HG03378 (cell line): ENCODE results near the gene PYY.
"Not testable (repeated sequence)": the region's sequence is repeated elsewhere in the genome, so short reads cannot be mapped to it uniquely, and the experiment has no call there.

Experiments
- ATAC-seq: cut with Tn5 transposase; IDR thresholded peaks from one replicate; pipeline ENCODE4 v1.9.1; 2021; ENCODE audit warnings: mild to moderate bottlenecking, moderate library complexity; ENCODE audit not compliant: unreplicated experiment

The PYY gene

DNA sequence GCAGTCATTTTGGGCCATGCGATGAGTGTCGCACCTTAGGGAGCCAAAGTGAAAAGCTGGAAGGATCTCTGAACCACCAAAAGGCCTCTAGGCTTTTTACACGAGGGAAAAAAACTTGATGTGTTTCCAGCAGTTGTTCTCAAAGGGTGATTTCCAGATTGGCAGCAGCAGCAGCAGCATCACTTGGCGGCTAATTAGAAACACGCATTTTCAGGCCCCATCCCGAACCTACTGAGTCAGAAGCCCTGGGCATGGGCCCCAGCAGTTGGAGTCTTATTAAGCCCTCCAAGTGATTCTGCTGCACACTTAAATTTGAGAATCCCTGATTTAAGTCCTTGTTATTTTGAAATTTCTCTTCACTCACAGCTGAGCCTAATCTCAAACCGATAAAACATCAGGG, 25.3 kb upstream of the PYY start:
- ATAC-seq: no peak

- no peak for ATAC-seq
Measured at GRCh38 chr17:43978078-43978477, 24.3 kb upstream of the PYY start.

- no peak for ATAC-seq
Measured at GRCh38 chr17:43976963-43977837, 23.5 kb upstream of the PYY start.

GRCh38 chr17:43975898-43976297, 22.2 kb upstream of the PYY start:
- ATAC-seq: no peak

DNA sequence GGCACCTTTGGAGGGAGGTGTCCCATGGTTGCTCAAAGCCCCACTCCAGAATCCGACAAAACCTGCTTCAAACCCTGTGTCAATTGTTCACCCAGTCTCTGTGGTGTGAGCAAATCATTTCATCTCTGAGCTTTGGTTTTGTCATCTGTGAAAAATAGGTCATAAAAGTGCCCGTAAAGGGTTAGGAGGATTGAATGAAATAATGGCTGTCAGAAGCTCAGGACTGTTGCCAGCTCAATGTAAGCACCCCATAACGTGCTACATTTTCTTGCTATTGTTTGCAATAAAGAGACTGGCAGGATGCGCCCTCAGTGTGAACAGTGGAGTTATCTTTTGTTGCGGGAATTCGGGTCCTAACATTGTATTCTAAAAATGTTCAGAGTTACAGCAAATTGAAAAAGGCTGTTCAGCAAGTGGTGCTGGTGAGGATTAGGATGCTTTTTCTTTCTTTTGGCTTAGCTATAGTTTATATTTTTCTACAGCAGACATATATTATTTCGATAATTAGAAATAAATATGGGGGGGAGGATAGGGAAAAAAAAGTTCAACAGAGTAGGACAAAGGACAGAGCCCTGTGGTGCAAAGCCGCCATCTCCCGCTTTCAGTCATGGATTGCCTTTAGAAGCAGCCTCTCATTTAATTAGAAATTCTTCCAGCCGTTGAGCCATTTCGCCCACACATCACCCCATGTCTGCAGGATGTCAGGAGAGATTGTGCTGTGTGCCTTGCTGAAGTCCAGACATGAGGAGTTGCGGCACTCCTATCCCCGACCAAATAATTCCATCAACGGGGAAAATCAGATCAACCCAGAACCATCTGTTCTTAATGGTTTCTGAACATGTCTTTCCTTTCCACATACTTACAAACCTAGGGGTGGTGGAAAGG, 20.9 kb upstream of the PYY start:
- ATAC-seq: no peak

DNA sequence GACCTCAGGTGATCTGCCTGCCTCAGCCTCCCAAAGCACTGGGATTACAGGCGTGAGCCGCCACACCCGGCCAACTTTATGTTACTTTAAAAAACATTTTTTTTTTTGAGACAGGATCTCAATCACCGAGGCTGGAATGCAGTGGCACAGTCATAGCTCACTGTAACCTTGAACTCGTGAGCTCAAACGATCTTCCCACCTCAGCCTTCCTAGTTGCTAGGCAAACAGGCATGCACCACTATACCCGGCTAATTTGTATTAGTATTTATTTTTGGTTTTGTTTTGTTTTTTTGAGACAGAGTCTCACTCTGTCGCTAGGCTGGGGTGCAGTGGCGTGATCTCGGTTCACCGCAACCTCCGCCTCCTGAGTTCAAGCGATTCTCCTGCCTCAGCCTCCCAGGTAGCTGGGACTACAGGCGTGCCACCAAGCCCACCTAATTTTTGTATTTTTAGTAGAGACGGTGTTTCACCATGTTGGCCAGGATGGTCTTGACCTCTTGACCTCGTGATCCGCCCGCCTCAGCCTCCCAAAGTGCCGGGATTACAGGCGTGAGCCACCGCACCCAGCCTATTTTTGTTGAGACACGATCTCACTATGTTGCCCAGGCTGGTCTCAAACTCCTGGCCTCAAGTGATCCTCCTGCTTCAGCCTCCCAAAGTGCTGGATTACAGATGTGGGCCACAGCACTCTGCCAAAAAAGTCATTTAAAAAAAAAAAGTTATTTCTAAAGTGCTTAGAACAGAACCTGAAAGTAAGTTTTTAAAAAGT, 18.9 kb upstream of the PYY start:
- ATAC-seq: not testable (repeated sequence)

DNA sequence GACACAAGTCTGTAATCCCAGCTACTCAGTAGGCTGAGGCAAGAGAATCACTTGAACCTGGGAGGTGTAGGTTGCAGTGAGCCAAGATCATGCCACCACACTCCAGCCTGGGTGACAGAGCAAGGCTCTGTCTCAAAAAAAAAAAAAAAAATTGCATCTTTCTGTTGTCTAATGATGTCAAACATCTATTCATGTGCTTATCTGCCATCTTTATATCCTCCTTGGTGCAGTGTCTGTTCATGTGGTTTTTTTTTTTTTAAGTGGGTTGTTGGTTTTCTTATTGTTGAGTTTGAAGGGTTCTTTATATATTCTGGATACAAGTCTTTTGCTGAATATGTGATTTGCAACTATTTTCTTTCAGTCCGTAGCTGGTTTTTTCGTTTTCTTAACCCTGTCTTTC, 17.7 kb upstream of the PYY start:
- not testable (repeated sequence) for ATAC-seq

DNA sequence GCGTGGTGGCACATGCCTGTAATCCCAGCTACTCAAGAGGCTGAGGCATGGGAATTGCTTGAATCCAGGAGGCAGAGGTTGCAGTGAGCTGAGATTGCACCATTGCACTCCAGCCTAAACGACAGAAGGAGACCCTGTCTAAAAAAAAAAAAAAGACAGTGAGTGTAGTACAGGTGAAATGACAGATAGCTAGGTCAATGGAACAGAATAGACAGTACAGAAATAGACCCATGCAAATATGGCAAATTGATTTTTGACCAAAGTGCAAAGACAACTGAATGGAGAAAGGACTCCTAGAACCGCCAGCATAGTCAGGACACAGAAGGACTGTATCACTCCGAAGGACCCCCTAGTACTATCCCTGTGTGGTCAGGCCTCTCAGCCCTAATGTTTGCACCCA, 16.6 kb upstream of the PYY start:
- ATAC-seq: no peak

- ATAC-seq: no peak
Measured at GRCh38 chr17:43967251-43967875, 13.6 kb upstream of the PYY start.

DNA sequence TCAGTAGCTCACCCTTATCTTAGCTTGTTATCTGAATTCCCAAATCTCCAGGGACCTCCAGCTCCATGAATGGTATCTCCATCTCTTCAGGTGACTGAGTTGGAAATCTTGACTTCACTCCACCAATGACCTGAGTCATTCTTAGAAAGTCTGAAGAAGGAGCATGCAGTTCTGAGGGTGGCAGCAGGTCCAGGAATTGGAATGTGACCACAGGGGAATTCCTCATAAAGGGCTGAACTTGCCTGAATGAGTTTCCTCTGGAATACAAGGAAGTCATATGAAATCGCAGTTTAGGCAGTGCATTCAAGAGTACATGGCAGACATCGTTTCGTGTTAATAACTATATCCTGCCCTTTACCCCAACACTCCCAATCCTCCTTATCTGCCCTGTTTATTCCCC, 12.5 kb upstream of the PYY start:
- no peak for ATAC-seq

DNA sequence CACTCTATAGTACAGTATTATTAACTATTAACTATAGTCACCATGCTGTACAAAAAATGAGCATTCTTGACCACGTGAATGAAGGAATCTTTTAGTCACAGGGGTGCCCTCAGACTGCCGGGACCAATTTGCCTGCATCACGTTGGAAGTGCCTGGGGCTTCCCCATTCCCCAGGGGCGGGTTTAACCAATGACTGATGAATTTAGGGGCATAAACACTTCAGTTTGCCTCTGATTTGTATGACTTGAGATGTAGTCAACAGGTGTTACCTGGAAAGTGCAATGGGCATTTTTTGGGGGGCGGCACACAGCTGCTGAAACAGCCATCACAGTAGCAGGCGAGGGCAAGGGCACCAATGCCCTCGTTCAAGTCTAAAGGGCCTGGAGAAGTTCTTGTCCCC, 8.7 kb upstream of the PYY start:
- ATAC-seq: no peak

DNA sequence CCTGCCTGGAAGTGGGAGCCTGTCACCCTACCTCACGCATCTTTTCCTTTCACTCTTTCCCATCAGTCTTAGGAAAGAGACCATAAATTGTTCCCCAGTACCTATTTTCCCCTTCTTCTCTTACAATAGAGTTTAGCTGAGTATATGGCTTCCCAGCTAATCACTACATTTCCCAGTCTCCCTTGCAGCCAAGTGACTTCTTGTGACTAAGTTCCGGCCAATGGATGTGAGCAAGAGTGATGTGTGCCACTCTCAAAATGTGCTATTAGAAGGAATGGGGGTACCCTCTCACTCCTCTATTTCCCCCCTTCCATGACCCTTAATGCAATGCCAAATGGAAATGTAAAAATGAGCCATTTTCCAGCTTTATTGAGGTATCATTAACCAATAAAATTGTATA, 8.2 kb upstream of the PYY start:
- ATAC-seq: no peak

DNA sequence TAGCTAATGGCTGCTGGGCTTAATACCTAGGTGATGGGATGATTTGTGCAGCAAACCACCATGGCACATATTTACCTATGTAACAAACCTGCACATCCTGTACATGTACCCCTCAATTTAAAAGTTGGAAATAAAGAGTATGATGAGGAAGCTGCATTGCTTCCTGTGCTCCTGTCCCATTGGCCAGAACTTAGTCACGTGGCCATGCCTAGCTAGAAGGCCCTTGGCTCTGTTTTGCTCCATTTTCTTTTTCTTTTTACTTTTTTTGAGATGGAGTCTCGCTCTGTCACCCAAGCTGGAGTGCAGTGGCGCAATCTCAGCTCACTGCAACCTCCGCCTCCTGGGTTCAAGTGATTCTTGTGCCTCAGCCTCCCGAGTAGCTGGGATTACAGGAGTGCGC, 7.6 kb upstream of the PYY start:
- ATAC-seq: not testable (repeated sequence)

DNA sequence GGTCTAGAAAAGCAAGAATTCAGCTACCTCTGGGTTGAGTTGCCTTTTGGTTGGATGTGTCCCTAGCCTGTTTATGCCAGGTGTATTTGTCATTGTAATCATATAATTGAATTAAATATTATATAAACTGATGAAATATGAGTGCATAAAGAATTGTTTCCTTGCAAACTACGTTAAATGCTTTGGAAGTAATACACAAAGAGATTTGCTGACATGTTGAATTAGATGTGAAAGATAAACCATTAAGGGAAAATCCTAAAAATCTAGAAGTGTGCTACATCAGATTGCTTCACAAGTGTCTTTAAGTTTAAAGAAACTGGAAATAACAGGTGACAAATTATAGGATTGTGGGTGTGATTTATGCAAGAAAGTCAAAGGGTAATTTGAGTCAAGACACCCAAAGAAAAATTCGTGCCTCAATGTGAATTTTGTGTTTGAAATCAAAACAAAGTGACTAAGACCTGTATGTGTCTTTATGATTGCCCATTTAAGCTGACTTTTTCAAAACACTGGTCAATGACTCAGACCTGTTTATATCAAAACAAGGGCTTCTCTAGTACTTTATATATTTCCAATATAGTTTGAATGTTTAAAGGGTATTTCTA, 5.1 kb upstream of the PYY start:
- no peak for ATAC-seq

DNA sequence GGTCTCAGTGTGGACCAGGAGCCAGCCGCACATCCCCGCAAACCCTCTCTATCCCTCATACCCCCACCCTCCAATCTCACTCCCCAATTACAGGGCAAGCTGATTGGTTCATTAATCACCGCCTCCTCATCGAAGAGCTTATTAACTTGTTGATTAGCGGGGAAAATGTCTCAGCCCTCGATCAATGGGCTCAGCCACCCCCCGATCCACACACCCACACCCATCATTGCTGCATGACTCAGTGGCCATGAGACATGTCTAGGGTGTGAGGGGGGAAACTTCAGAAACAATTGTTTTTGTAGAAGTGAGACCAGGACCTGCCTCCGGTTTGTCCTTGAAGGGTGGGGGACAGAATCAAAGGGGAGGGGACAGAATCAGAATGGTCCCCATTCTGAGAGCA, 2.5 kb upstream of the PYY start:
- no peak for ATAC-seq

DNA sequence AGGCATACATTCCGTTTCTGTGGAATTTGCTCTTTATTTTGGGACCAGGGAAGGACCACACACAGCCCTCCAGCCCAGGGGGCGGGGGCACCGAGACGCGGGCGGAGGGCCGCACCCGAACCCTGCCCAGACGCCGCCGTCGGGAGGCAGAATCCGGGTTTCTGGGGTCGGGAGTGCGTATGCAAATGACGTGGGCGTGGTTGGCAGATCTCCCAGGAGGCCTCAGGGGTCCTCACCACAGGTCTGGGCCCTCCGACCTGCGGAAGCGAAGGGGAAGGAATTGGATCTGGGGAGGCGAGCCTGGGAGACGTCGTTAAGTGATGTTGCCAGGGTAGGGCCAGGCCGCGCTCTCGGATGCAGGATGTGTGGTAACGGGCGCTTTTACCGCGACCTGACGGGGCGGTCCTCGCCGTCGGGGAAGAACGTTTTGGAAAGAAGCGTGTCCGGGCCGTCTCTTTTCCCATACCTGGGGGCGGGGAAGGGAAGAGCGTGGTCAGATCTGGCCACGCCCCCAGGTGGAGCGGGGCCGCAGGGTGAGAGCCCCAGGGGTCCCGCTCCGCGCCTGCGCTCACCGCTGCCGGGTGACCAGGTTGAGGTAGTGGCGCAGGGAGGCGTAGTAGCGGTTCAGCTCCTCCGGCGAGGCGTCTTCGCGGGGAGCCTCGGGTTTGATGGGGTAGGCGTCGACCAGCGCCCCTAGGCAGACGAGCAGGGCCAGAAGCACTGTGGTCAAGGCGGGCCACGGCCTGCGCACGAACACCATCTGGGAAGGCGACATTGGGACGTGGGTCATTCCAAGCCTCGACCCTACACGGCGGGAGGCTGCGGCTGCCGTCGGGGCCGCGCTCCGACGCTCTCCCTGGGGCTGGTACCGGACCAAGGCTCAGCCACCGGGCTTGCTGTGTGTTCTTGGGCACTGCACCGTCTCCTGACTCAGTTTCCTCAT, 745 bp downstream of the PYY start:
- ATAC-seq: no peak

DNA sequence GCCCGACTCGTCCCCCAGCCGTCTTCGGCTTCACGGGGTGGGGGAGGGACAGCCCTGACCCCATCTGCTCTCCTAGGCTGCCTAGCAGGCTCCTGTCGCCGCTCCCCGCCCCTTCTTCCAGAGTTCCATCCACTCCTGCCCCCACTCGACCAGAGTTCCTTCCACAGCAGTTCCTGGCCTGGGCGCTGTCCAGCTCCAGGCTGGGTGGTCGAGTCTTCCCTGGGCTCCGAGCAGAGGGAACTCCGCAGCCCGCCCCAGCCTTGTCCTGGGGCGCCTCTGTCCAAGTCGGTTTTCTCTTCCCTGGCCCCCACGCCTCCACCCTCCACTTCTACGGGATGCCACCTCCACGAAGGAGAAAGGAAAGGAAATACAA, 1.4 kb downstream of the PYY start:
- ATAC-seq: no peak

GRCh38 chr17:43951750-43952149, 2.0 kb downstream of the PYY start:
- no peak for ATAC-seq

GRCh38 chr17:43950554-43950953, 3.2 kb downstream of the PYY start:
- ATAC-seq: no peak
